ENCODE measurements around the gene AGTR1. TPM values are rescaled to one million over a fixed set of nuclear protein-coding genes. Genes with fewer than 3 reads are reported as not detected.
A peak's percentile ranks its signal among the peaks of the same experiment; 100 is the strongest.

The AGTR1 gene
- total RNA-seq, 1 experiment from 2014 or later, result not detected

- Histone ChIP-seq H3K9ac (ENCODE audit: extremely low read depth, insufficient read length, low read length) (no peak overlapping the region), H3K27me3 (ENCODE audit: insufficient read depth, low read length) (no peaks in the 10 kb centered on the region), H2AK5ac (ENCODE audit: insufficient read length, low read length) (no peak overlapping the region), H3K18ac (ENCODE audit: insufficient read length, low read depth, low read length) (no peak overlapping the region), H3K79me2 (ENCODE audit: insufficient read depth, low read length) (no peaks in the 10 kb centered on the region), H3K4me2 (ENCODE audit: insufficient read depth, insufficient read length, low read length) (no peak overlapping the region), H4K20me1 (ENCODE audit: control insufficient read depth, insufficient read depth, insufficient read length) (no peaks in the 10 kb centered on the region), H3K4me1 (ENCODE audit: insufficient read depth, low read length) (0 out of 2 replicates have a peak, but pooled peaks cover 3% of the 10 kb centered on the region), H3K9me3 (ENCODE audit: control insufficient read depth, low read depth, low read length) (no peaks in the 10 kb centered on the region), H2BK20ac (ENCODE audit: low read depth, low read length, poor library complexity, severe bottlenecking) (no peak overlapping the region), H3K56ac (ENCODE audit: insufficient read length, low read depth, low read length) (no peak overlapping the region), H3K79me1 (ENCODE audit: insufficient read depth, low read depth, low read length, poor library complexity, severe bottlenecking) (no peaks in the 10 kb centered on the region), H3K27ac (ENCODE audit: insufficient read length, low read depth, low read length) (no peak overlapping the region), H4K5ac (ENCODE audit: insufficient read length, low read depth, low read length) (no peak overlapping the region), H3K23me2 (ENCODE audit: insufficient read length, low read depth, low read length, poor library complexity, severe bottlenecking) (no peaks in the 10 kb centered on the region), H2BK15ac (ENCODE audit: low read depth, low read length) (no peak overlapping the region), H2BK12ac (ENCODE audit: insufficient read length, low read depth, low read length) (no peak overlapping the region), H3K23ac (ENCODE audit: insufficient read length, low read depth, low read length) (no peak overlapping the region), H4K91ac (ENCODE audit: insufficient read length, low read depth, low read length) (no peak overlapping the region), H3K4ac (ENCODE audit: low read depth, low read length) (no peak overlapping the region), H2BK5ac (ENCODE audit: insufficient read length, low read length) (no peak overlapping the region), H2BK120ac (ENCODE audit: low read depth, low read length, poor library complexity, severe bottlenecking) (no peak overlapping the region), H2AFZ (ENCODE audit: low read length) (no peak overlapping the region), H4K8ac (replicated peaks; ENCODE audit: insufficient read length, low read depth, low read length) (no peak overlapping the region), H3T11ph (ENCODE audit: low read length) (no peak overlapping the region), H3K14ac (ENCODE audit: insufficient read depth, low read length) (no peak overlapping the region)
- no peak for DNase-seq
- H3K4me1 Mint-ChIP-seq, result peaks cover 17 to 18% of the 10 kb centered on the region in 2 experiments
- peaks cover 4 to 16% of the 10 kb centered on the region in 2 experiments; a peak in 4 of 5 replicates for H3K9me3 Mint-ChIP-seq
- WGBS (ENCODE audit: extremely low coverage, insufficient read length, low lambda C conversion rate), result no CpG with 5 or more reads among the region's 2 CpGs
- TF ChIP-seq CTCF (conservative IDR thresholded peaks at IDR 0.05), result no peak
- H3K27me3 Mint-ChIP-seq (ENCODE audit: low read depth), result no peaks in the 10 kb centered on the region
- no peak overlapping the region for H3K4me3 Mint-ChIP-seq
- H3K27ac Mint-ChIP-seq, result peak overlapping the region in 1 of 3 experiments; percentile 25; a peak in 2 of 7 replicates
- H3K36me3 Mint-ChIP-seq (ENCODE audit: insufficient read depth in 1 of 3, low read depth in 3 of 3), result peaks cover 0 to 16% (median 0%) of the 10 kb centered on the region in 3 experiments; a peak in 2 of 7 replicates
Observed at GRCh38 chr3:148790370-148790769, 92.7 kb downstream of the AGTR1 start.

Measured in H9 (cell line).